AG04449 (cell line): ENCODE measurements around the gene MUCL3.
A peak's percentile ranks its signal among the peaks of the same experiment; 100 is the strongest.

ENCODE experiments used
- CTCF ChIA-PET: fragments of 350-600 bp; formaldehyde crosslinking; extraction: SDS; loops from one replicate; lab custom pipeline; 2021; ENCODE audit warnings: antibody characterized with exemption; lab: Yijun Ruan, JAX
- POLR2A ChIA-PET: fragments of 400-600, 350-600 bp; formaldehyde crosslinking; extraction: SDS; loops from one replicate; lab custom pipeline; 2020; ENCODE audit warnings: antibody characterized with exemption, inconsistent platforms; lab: Yijun Ruan, JAX
- DNase-seq: peaks from one replicate; pipeline ENCODE4 v3.0.0-alpha.2; 2010; ENCODE audit warnings: low read depth, low spot score
- H3K4me3 ChIP-seq: 2 replicates; pipeline ENCODE4 v1.5.1; 2011; ENCODE audit warnings: low read depth, mild to moderate bottlenecking, control low read depth, low read length
- CTCF ChIP-seq: IDR thresholded peaks from one replicate; pipeline ENCODE4 v1.5.1; 2011; ENCODE audit warnings: mild to moderate bottlenecking, moderate library complexity, low read length, control low read depth, inconsistent platforms; ENCODE audit not compliant: insufficient read depth; ENCODE audit errors: missing control alignments

MUCL3 gene

GRCh38 chr6:30955367-30956042 is 14.7 kb downstream of the MUCL3 start:
- ChIA-PET CTCF (interaction anchor here (0.8 to 1.7 kb wide), 8 partner anchors 11 to 115 kb away, joined by 3 to 11 read pairs (median 5); partner anchors contain the start of gene VARS2), POLR2A (no interaction called here)
- TF ChIP-seq CTCF, result no peak
- peak overlapping the region; percentile 40 for H3K4me3 ChIP-seq
- DNase-seq, result no peak

- CTCF ChIA-PET, result interaction anchor here (0.7 to 2.9 kb wide), 2 partner anchors 15 to 111 kb away, joined by 3 to 17 read pairs; no protein-coding TSS in a partner anchor
- POLR2A ChIA-PET, result no interaction called here
- no peak for DNase-seq
- no peak overlapping the region for H3K4me3 ChIP-seq
- TF ChIP-seq CTCF, result no peak
Observed at GRCh38 chr6:30957716-30958115, 16.9 kb downstream of the MUCL3 start.

- H3K4me3 ChIP-seq, result no peak overlapping the region
- peak; percentile 14 for DNase-seq
- no peak for TF ChIP-seq CTCF
- CTCF ChIA-PET, result interaction anchor here (0.9 to 1.5 kb wide), 7 partner anchors 15 to 126 kb away, joined by 3 to 9 read pairs (median 3); partner anchors contain the start of gene VARS2
- POLR2A ChIA-PET, result no interaction called here
Observed at GRCh38 chr6:30960907-30961673, 20.3 kb downstream of the MUCL3 start.

- ChIA-PET CTCF (interaction anchor here (1.4 kb wide), 1 partner anchor 124 kb away, joined by 3 read pairs; no protein-coding TSS in a partner anchor), POLR2A (no interaction called here)
- no peak for TF ChIP-seq CTCF
- no peak for DNase-seq
- no peak overlapping the region for H3K4me3 ChIP-seq
Observed at GRCh38 chr6:30962716-30963115, 21.9 kb downstream of the MUCL3 start.

- POLR2A ChIA-PET, result no interaction called here
- no peak overlapping the region for H3K4me3 ChIP-seq
- no peak for TF ChIP-seq CTCF
- CTCF ChIA-PET, result interaction anchor here (1.1 kb wide), 1 partner anchor 18 kb away, joined by 4 read pairs; no protein-coding TSS in a partner anchor
- no peak for DNase-seq
Observed at GRCh38 chr6:30963641-30964040, 22.9 kb downstream of the MUCL3 start.

- ChIA-PET POLR2A (no interaction called here), CTCF (interaction anchor here (1.1 kb wide), 1 partner anchor 17 kb away, joined by 4 read pairs; no protein-coding TSS in a partner anchor)
- TF ChIP-seq CTCF, result no peak
- no peak for DNase-seq
- H3K4me3 ChIP-seq, result no peak overlapping the region
Observed at GRCh38 chr6:30964075-30964474, 23.3 kb downstream of the MUCL3 start.
